HUES48 (cell line): ENCODE measurements around the gene COPG2.
"Not testable (repeated sequence)": the region's sequence is repeated elsewhere in the genome, so short reads cannot be mapped to it uniquely, and the experiment has no call there.

Experiments
- H3K27ac ChIP-seq: one replicate; pipeline ENCODE4 v1.7.0; 2013; ENCODE audit warnings: low read depth, low read length, inconsistent platforms
- H3K27me3 ChIP-seq: 2 replicates; pipeline ENCODE4 v1.6.1; 2013; ENCODE audit warnings: mild to moderate bottlenecking, low read length; ENCODE audit not compliant: control insufficient read depth, insufficient read depth
- H3K36me3 ChIP-seq: 2 replicates; pipeline ENCODE4 v1.6.1; 2013; ENCODE audit warnings: low read length; ENCODE audit not compliant: control insufficient read depth, insufficient read depth
- H3K4me1 ChIP-seq: 2 replicates; pipeline ENCODE4 v1.6.1; 2013; ENCODE audit warnings: mild to moderate bottlenecking, low read length; ENCODE audit not compliant: control insufficient read depth, insufficient read depth
- H3K4me3 ChIP-seq: 2 replicates; pipeline ENCODE4 v1.5.1; 2013; ENCODE audit warnings: mild to moderate bottlenecking, low read depth, low read length
- H3K9ac ChIP-seq: 2 replicates; pipeline ENCODE4 v1.6.1; 2013; ENCODE audit warnings: mild to moderate bottlenecking, low read depth, low read length, moderate library complexity
- H3K9me3 ChIP-seq: 2 replicates; pipeline ENCODE4 v1.6.1; 2013; ENCODE audit warnings: low read length; ENCODE audit not compliant: control insufficient read depth, insufficient read depth

The COPG2 gene

GRCh38 chr7:130527752-130528355 is 140.7 kb downstream of the COPG2 start:
- H3K27me3 ChIP-seq, H3K27ac ChIP-seq, H3K9me3 ChIP-seq, H3K4me1 ChIP-seq, H3K9ac ChIP-seq, H3K4me3 ChIP-seq: not testable (repeated sequence)
- H3K36me3 ChIP-seq: peaks cover 15% of the 10 kb centered on the region; the same call in 1 of the 2 replicates

DNA sequence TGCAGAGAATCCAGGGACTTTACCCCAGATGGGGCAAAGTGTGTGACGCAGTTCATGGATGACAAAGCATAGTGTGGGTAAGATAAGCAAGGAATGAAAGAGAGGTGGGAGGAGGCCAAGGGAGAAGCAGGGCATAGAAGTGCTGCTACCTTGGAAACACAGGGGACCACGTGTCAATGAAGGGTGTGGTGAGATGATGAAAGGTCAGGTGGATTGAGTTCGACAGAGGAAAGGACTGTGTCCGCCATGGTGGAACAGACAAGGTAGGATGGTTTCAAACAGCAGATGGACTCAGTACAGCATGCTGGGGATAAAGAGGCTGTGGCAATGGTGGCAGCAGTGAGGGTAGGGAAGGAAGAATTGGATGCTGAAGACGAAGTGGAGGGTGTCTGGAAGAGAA is 143.9 kb downstream of the COPG2 start:
- no peaks in the 10 kb centered on the region for H3K4me1 ChIP-seq
- no peaks in the 10 kb centered on the region for H3K9me3 ChIP-seq
- H3K27ac ChIP-seq: no peak overlapping the region
- no peaks in the 10 kb centered on the region for H3K27me3 ChIP-seq
- peaks cover 10% of the 10 kb centered on the region; the same call in 1 of the 2 replicates for H3K36me3 ChIP-seq
- no peak overlapping the region for H3K4me3 ChIP-seq
- H3K9ac ChIP-seq: no peak overlapping the region

GRCh38 chr7:130523519-130524125 is 144.9 kb downstream of the COPG2 start:
- H3K27me3 ChIP-seq, H3K9ac ChIP-seq, H3K27ac ChIP-seq, H3K36me3 ChIP-seq, H3K4me3 ChIP-seq, H3K4me1 ChIP-seq, H3K9me3 ChIP-seq: not testable (repeated sequence)

DNA sequence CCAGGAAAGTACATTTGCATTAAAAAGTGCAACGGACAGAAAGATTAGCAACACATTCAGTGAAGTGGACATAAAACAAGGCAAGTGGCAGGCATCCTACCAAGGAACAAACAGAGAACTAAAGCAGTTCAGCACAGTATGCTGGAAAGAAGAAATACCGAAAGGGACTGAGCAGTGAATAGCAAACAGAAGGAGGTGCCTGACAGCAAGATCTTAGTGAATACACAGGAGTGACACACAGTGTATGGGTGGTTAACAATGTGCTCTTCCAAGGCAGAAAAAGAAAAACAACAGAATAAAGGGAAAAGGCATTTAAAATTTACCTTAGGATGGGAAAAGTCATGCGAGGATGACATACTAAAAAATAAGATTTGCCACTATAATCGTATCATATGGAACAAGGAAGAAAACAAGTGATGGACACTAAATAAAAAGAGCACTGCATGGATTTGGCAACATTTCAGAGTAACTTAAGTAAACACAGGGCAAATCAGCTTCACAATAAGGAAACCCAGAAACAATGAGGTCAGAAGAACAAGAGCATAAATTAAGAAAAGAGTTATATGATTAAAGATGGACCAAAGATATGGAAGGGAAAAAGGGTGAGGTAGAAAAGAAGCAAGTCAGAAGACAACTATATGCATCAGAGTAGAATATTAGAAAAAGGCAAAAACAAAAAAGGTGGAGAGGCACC is 147.1 kb downstream of the COPG2 start:
- Histone ChIP-seq H3K36me3 (peaks cover 5% of the 10 kb centered on the region; the same call in 1 of the 2 replicates), H3K4me1 (no peaks in the 10 kb centered on the region), H3K9me3 (no peaks in the 10 kb centered on the region), H3K9ac (no peak overlapping the region), H3K4me3 (no peak overlapping the region), H3K27ac (no peak overlapping the region), H3K27me3 (no peaks in the 10 kb centered on the region)

- no peak overlapping the region for H3K4me3 ChIP-seq
- peaks cover 19% of the 10 kb centered on the region; the same call in 1 of the 2 replicates for H3K36me3 ChIP-seq
- no peaks in the 10 kb centered on the region for H3K9me3 ChIP-seq
- no peaks in the 10 kb centered on the region for H3K27me3 ChIP-seq
- H3K4me1 ChIP-seq: no peaks in the 10 kb centered on the region
- no peak overlapping the region for H3K9ac ChIP-seq
- no peak overlapping the region for H3K27ac ChIP-seq
Observed at GRCh38 chr7:130515315-130516040, 153.1 kb downstream of the COPG2 start.

DNA sequence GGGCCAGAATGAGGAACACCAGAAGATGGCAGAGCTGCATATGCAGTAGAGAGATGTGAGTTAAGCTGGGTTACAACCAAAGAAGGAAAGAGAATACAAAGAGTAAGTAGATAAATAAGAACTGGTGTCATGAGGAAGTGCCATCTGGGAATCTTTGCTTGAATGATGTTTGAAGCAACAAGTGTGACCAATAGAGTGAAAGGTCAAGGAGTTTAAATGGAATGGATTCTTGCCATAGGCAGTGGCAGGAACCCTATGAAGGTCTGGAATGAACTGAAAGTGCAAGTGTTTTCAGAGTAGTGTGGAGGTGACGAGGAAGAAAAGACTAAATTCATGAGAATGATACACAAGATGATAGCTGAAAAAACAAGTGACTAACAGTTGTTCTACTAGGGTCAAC is 155.1 kb downstream of the COPG2 start:
- no peaks in the 10 kb centered on the region for H3K9me3 ChIP-seq
- H3K4me1 ChIP-seq: no peaks in the 10 kb centered on the region
- H3K27ac ChIP-seq: no peak overlapping the region
- H3K9ac ChIP-seq: no peak overlapping the region
- peaks cover 30% of the 10 kb centered on the region; the same call in 1 of the 2 replicates for H3K36me3 ChIP-seq
- no peak overlapping the region for H3K4me3 ChIP-seq
- no peaks in the 10 kb centered on the region for H3K27me3 ChIP-seq

DNA sequence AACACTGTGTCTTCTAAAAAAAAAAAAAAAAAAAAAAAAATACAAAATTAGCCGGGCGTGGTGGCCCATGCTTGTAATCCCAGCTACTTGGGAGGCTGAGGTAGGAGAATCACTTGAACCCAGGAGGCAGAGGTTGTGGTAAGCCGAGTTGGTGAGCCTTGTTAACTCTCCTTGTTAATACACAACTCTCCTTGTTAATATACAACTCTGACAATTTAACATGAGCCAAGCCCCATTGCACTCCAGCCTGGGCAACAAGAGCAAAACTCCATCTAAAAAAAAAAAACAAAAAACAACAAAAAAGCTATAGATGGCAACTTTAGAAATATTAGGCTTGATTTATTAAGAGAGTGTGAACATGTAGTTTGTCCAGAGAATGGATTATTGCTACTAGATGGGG is 156.5 kb downstream of the COPG2 start:
- H3K27me3 ChIP-seq, H3K9ac ChIP-seq, H3K4me1 ChIP-seq, H3K27ac ChIP-seq, H3K4me3 ChIP-seq, H3K9me3 ChIP-seq: not testable (repeated sequence)
- peaks cover 44% of the 10 kb centered on the region for H3K36me3 ChIP-seq

DNA sequence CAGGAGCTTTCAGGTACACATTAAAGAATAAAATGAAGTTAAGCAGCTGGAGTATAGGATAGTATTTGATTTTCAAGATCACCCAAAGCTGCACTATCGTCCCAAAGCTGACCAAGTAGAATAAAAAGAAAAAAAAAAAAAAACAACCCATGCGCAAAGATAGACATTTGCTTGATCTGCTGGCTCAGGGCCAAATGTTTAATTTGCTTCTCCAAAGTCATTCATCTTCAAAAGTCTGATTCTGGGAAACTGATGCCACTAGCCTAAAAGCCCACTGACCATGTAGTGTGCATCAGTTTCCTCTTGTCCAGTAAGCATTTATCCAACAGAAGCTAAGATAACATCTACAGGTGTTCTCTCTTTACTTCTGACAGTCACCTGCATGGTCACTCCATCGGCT is 162.2 kb downstream of the COPG2 start:
- Histone ChIP-seq H3K27ac (no peak overlapping the region), H3K27me3 (no peaks in the 10 kb centered on the region)

DNA sequence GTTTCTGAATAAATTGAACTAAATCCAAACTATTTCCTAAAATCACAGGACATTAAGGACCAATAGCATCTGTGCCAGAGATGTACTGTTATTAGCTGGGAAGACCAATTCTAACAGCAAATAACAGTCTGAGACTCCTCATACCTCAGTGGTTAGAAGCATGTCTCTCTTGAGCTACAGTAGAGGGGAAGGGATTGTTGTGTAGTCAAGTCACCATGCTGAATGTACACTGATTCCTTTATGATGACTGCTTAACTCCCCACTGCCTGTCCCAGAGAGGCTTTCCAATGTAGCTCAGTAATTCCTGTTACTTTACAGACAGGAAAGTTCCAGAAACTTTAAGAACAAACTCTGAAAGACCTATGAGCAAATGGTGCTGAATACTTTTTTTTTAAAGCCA is 162.8 kb downstream of the COPG2 start:
- peaks cover 87% of the 10 kb centered on the region for H3K36me3 ChIP-seq
- H3K4me3 ChIP-seq: no peak overlapping the region

More for the DNA sequence above, 162.2 kb downstream of the COPG2 start:
- Histone ChIP-seq H3K36me3 (peaks cover 87% of the 10 kb centered on the region), H3K4me3 (no peak overlapping the region), H3K4me1 (no peaks in the 10 kb centered on the region), H3K9ac (no peak overlapping the region), H3K9me3 (no peaks in the 10 kb centered on the region)

DNA sequence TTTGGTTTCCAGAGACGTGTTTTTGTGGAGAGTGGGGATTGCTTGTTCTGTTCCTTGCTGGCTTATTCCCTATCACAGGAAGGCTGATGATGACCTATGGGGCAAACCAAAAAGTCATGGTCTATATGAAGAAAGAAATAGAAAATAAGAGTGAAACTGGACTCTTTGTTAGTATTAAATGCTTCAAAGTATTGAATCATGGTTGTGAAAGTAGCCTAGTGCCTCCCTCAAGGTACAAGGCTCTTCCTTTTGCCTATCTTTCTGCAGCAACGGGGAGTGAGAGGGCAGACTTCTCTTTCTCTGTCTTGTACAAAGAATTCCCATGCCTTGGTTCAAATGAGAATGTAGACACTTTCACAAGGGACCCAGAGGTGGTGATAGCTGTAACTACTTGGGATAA is 167.6 kb downstream of the COPG2 start:
- H3K36me3 ChIP-seq: peaks cover 96% of the 10 kb centered on the region
- no peak overlapping the region for H3K27ac ChIP-seq
- H3K4me3 ChIP-seq: no peak overlapping the region
- no peaks in the 10 kb centered on the region for H3K4me1 ChIP-seq
- no peaks in the 10 kb centered on the region for H3K9me3 ChIP-seq
- H3K27me3 ChIP-seq: no peaks in the 10 kb centered on the region
- H3K9ac ChIP-seq: no peak overlapping the region

More for the DNA sequence above, 162.8 kb downstream of the COPG2 start:
- H3K9me3 ChIP-seq: no peaks in the 10 kb centered on the region
- H3K27ac ChIP-seq: no peak overlapping the region
- no peaks in the 10 kb centered on the region for H3K27me3 ChIP-seq
- no peaks in the 10 kb centered on the region for H3K4me1 ChIP-seq
- H3K9ac ChIP-seq: no peak overlapping the region

GRCh38 chr7:130500463-130500862 is 168.1 kb downstream of the COPG2 start:
- H3K4me3 ChIP-seq: no peak overlapping the region
- no peak overlapping the region for H3K27ac ChIP-seq
- peaks cover 96% of the 10 kb centered on the region for H3K36me3 ChIP-seq
- H3K4me1 ChIP-seq: no peaks in the 10 kb centered on the region
- H3K27me3 ChIP-seq: no peaks in the 10 kb centered on the region
- H3K9ac ChIP-seq: no peak overlapping the region
- H3K9me3 ChIP-seq: no peaks in the 10 kb centered on the region
